ENCODE measurements around the gene HSD17B10. TPM values are rescaled to one million over a fixed set of nuclear protein-coding genes. Genes with fewer than 3 reads are reported as not detected.

Gene HSD17B10
- total RNA-seq, 1 donor from 2014 or later, result 55.6 TPM

Small RNA genes within 50 kb of the gene (microRNA-seq; reads per million reads assigned to microRNA genes)
- not detected for gene MIR6857

Other genes starting within 250 kb of the HSD17B10 start
- 108 TPM for gene KDM5C, start 209.2 kb downstream of the HSD17B10 start, total RNA-seq
- gene IQSEC2, start 152.8 kb downstream of the HSD17B10 start, total RNA-seq, result 18.0 TPM
- gene SMC1A, start 11.7 kb downstream of the HSD17B10 start, total RNA-seq, result 67.7 TPM
- gene RIBC1, start 11.5 kb downstream of the HSD17B10 start, total RNA-seq, result 2.1 TPM

Data from sciatic nerve (tissue), 1 donor.